RKO (cell line): ENCODE results near the gene EPHA1.
"Not testable (repeated sequence)": the region's sequence is repeated elsewhere in the genome, so short reads cannot be mapped to it uniquely, and the experiment has no call there.

Experiments
- DNase-seq: peaks from one replicate; pipeline ENCODE4 v3.0.0-alpha.2; 2016; ENCODE audit warnings: low spot score

Gene EPHA1

GRCh38 chr7:143402233-143402632 lies 6.4 kb downstream of the EPHA1 start:
- not testable (repeated sequence) for DNase-seq

DNA sequence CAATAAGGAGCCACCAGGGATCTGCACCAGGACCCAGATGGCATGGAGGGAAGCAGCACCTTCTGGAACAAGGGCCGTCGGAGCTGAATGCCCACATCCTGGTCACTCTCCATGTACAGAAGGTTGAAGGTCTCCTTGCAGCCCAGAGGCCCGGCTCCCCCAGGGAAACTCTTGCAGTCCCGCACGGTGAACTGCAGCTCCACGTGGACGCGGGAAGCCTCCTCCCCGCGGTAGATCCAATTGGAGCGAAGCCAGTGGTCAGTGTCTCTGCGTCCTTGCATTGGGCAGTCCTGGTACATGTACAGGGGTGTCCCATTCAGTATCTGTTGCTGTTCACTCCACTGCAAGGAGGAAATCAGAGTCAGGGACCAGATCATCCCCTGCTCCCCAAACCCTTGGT lies 7.4 kb downstream of the EPHA1 start:
- no peak for DNase-seq

DNA sequence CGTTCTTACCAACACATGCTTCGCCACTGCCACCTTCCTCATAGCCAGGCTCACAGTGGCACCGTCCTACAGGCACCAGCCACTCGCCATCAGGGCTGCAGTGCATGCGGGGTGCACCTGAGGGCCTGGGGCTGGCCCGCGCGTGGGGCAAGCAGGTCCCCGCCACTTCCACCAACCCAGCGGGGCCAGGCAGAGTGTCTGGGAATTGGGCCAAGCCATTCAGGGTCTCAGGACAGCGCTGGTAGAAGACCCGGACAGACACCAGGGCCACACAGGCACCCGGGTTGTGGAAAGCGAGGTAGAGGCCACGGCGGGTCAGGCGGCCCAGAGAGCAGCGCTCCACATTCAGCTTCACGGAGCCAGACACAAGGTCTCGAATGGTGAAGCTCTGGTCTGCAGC lies 9.0 kb downstream of the EPHA1 start:
- DNase-seq, result no peak

DNA sequence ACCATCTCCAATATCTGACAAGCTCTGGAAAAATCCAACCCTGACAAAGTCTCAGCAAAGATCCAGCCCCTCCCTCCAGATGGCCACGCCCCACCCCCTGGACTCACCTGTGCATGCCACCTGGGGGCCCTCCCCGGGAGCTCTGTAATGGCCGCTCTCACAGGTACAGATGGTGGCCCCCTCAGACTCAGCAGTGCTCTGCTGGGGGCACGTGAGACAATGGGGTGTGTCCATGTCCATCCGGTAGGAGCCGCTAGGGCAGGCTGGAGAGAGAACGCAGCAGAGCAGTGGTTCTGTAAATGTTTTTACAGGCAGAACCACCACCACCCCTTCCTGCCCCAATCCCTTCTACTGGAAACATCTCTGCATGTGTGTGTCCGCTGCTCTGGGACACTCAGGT lies 9.5 kb downstream of the EPHA1 start:
- DNase-seq, result no peak

- DNase-seq, result no peak
Observed at GRCh38 chr7:143398616-143399015, 10.0 kb downstream of the EPHA1 start.

GRCh38 chr7:143397710-143398530 lies 10.7 kb downstream of the EPHA1 start:
- no peak for DNase-seq

DNA sequence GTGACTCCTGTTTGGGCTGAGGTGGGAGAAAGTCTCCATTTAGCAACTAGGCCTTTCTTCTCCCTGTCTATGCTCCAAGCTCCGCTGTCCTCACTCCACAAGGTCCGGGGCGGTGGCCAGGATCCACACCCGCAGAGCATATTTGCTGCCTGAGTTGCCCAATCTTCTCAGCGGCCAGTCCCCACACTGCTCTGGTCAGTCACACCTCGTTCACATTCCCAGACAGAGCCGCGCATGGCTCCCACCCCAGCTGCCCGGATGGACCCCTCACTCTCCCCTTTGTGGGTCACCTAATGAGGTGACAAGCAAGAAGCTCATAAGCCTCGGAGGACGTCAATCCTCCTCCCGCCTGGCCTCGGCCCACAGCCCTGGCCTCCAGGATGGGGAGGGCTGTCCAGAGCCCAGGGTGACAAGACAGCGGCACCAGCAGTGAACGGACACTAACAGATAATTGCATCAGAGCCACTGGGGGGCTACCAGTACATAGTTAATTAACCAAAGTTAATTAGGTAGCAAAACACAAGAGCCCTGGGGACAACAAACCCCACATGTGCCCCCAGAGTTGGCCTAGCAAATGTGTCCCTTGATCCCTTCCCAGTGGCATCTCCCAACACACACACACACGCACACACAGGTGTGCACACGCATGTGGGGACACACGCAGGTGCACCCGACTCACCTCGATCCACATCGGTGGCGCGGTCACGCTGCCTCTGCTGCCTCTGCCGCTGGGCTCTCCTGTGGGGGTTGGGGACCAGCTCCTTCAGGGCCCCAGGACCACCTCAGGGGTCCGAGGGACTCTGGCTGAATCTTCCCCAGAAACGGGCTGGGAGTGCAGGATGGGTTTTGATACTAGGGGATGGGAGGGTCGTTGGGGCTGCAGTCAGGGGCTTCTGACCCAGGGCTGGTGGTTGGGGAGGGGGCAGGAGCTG lies 11.8 kb downstream of the EPHA1 start:
- DNase-seq, result no peak

DNA sequence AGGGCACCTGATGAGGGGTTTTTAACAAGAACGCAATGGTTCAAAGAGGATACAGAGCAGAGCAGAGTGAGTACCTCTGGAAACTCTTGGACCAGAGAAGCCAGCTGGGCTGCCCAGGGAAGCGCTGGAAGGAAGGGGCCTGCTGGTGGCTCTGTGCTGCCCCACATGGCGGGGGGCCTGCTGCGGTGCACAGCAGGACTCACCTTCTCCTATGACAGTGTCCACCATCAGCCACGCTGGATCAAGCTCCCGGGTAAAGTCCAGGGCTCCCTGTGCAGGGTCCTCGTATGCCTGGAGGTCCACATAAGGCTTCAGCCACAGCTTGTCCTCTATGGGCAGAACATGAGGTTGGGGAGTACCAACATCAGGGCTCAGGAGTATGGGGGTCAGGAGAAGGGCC lies 12.5 kb downstream of the EPHA1 start:
- DNase-seq, result no peak

- DNase-seq, result no peak
Observed at GRCh38 chr7:143395187-143396149, 13.2 kb downstream of the EPHA1 start.

DNA sequence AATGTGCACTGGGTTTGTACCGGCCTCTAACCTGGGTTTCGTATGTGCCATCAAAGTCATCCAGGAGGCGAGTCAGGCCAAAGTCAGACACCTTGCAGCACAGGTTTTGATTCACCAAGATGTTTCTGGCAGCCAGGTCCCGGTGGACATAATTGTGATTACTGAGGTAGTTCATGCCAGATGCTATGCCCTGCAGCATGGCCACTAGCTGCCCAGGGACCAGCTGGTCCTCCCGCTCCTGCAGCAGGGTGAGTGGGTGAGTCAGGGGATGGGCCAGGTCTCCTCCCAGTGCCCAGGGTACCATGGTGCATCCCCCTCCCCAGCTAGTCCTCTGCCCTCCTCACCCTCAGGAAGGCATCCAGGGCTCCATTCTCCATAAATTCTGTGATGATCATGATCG lies 13.9 kb downstream of the EPHA1 start:
- DNase-seq, result no peak

DNA sequence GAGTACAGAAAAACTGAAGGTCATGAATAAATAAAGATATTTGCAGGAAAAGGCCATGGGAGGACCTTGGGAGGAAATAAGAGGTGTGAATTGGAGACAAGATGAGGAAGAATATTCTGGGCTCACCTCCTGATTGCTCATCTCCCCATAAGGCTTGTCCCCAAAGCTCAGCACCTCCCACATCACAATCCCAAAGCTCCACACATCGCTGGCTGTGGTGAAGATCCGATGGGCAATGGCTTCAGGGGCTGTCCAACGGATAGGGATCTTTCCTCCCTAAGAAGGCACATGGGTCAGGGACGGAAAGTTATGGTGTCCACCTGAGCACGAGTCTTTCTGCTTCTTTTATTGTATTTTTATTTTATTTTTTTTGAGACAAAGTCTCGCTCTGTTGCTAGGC lies 14.6 kb downstream of the EPHA1 start:
- DNase-seq, result no peak

GRCh38 chr7:143393267-143394041 lies 15.2 kb downstream of the EPHA1 start:
- no peak for DNase-seq

GRCh38 chr7:143392875-143393266 lies 15.8 kb downstream of the EPHA1 start:
- DNase-seq, result no peak

GRCh38 chr7:143392427-143392826 lies 16.2 kb downstream of the EPHA1 start:
- DNase-seq, result not testable (repeated sequence)

- DNase-seq, result peak; percentile 52
Observed at GRCh38 chr7:143391462-143392404, 16.9 kb downstream of the EPHA1 start.

DNA sequence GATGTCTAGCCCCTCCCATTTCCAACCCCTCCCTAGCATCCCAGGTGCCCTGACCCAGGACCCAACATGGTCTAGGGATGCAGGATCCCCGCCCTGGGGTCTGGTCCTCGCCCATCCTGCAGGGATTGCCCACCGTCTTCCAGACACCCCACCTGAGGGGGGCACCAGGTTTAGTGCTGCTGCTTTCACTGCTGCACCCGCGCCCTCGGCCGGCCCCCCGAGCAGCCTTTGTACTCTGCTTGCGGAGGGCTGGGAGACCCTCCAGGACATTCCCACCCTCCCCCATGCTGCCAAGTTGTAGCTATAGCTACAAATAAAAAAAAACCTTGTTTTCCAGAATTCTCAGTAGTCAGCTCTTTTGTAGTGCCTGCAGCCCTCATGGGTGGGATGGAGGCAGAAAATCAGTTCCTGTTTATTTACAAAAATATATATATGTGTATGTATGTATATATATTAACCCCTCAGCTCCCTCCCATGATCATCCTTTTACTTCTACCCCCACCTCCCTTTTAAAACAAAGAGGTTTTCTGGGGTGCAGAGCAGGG lies 17.8 kb downstream of the EPHA1 start:
- DNase-seq, result no peak

DNA sequence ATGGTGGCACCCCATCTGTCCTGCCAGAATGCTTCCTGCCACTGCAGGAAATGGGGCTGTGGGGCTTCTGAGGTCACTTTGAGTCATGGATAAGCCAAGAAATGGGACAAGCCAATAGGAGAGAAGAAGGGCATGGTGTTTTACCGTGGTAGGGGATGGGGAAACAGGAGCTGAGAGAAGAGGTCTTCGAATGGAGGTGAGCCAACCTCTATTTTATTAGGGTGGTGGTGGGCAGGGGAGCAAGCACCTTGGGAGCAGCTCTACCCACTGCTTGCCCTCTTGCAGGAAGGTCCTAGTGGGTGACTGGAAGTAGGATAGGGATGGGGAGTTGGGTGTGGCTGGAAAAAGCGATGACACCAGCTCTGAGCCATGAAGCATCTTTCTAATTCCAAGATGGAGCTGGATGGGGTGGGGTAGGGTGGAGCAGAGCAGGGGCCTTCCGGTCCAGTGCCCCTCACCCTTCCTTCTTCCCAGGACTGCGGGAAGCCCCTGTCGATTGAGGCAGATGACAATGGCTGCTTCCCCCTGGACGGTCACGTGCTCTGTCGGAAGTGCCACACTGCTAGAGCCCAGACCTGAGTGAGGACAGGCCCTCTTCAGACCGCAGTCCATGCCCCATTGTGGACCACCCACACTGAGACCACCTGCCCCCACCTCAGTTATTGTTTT lies 18.4 kb downstream of the EPHA1 start:
- DNase-seq, result no peak

GRCh38 chr7:143389316-143390103 lies 19.1 kb downstream of the EPHA1 start:
- DNase-seq, result peak; percentile 43
